BJ (cell line): ENCODE results near the gene SAMD14. TPM values are rescaled to one million over a fixed set of nuclear protein-coding genes. Genes with fewer than 3 reads are reported as not detected.

Experiments
- CTCF ChIA-PET: fragments of 350-600 bp; formaldehyde crosslinking; extraction: SDS; loops from one replicate; lab custom pipeline; 2021; ENCODE audit warnings: antibody characterized with exemption, inconsistent platforms; lab: Yijun Ruan, JAX
- POLR2A ChIA-PET: fragments of 300-600 bp; sonication (Branson Sonifier 250); formaldehyde crosslinking; extraction: SDS; loops from one replicate; lab custom pipeline; 2021; ENCODE audit warnings: antibody characterized with exemption; lab: Charles Lee
- DNase-seq: peaks from one replicate; pipeline ENCODE4 v3.0.0-alpha.2; 2011; ENCODE audit warnings: low read depth
- H3K27me3 ChIP-seq: 2 replicates; pipeline ENCODE4 v1.6.0; 2011; ENCODE audit warnings: low read length; ENCODE audit not compliant: control insufficient read depth, insufficient read depth
- H3K36me3 ChIP-seq: 2 replicates; pipeline ENCODE4 v1.5.1; 2011; ENCODE audit warnings: low read length; ENCODE audit not compliant: control insufficient read depth, insufficient read depth
- H3K4me3 ChIP-seq: 2 replicates; pipeline ENCODE4 v1.5.1; 2011; ENCODE audit warnings: low read depth, mild to moderate bottlenecking, control low read depth, low read length
- polyA plus RNA-seq: library from polyadenylated mRNA; depleted of rRNA; stranded (reverse); fragments of >200 nt; gene quantifications from 2 replicates; pipeline ENCODE4 v1.2.3, GENCODE V29; 2011
- TF ChIP-seq, protein P1 (sequence below): IDR thresholded peaks from 2 replicates; pipeline ENCODE4 v1.5.1; 2011; ENCODE audit warnings: low read depth, mild to moderate bottlenecking, control low read depth, inconsistent platforms, low read length, moderate library complexity; ENCODE audit not compliant: insufficient read depth

The SAMD14 gene
- polyA plus RNA-seq, 1 experiment = 5.3 TPM

DNA sequence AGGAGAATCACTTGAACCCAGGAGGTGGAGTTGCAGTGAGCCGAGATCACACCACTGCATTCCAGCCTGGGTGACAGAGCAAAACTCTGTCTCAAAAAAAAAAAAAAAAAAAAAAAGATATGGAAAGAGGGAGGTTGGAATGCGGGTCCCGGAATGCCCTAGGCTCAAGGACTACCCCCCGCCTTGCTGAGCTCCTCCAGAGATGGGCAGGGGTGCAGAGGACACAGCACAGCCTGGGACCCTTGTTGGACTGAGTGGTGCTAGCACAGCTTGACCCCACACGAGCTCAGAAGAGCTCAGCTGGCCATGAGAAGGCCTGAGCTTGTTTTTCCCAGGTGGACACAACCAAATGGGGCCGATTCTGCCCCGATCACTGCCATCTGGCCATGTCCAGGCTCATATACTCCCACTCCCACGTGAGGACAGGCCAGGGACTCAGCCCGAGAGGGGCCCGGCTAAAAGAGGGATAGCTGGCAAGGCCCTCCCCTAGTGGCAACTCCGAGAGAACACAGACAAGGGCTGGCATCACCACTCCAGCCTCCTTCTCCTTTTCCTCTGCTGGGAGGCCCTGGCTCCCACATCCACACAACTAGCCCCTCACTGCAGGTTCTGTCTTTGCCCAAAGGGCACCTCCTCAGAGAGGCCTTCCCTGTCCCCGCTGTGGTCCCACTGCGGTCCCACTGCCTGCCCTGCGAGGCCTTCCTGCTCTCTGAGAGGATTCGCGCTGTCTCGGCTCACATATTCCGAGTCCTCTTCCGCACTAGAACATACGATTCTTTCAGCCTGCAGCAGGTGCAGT, 46.8 kb upstream of the SAMD14 start:
- CTCF ChIA-PET = interaction anchor here (0.6 to 4.0 kb wide), 11 partner anchors 7 to 139 kb away, joined by 3 to 112 read pairs (median 16); partner anchors contain the start of genes COL1A1 and TMEM92
- TF ChIP-seq, protein P1, sequence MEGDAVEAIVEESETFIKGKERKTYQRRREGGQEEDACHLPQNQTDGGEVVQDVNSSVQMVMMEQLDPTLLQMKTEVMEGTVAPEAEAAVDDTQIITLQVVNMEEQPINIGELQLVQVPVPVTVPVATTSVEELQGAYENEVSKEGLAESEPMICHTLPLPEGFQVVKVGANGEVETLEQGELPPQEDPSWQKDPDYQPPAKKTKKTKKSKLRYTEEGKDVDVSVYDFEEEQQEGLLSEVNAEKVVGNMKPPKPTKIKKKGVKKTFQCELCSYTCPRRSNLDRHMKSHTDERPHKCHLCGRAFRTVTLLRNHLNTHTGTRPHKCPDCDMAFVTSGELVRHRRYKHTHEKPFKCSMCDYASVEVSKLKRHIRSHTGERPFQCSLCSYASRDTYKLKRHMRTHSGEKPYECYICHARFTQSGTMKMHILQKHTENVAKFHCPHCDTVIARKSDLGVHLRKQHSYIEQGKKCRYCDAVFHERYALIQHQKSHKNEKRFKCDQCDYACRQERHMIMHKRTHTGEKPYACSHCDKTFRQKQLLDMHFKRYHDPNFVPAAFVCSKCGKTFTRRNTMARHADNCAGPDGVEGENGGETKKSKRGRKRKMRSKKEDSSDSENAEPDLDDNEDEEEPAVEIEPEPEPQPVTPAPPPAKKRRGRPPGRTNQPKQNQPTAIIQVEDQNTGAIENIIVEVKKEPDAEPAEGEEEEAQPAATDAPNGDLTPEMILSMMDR = no peak
- Histone ChIP-seq H3K27me3 (no peaks in the 10 kb centered on the region), H3K4me3 (no peak overlapping the region), H3K36me3 (peaks cover 4% of the 10 kb centered on the region; the same call in 1 of the 2 replicates)
- POLR2A ChIA-PET = interaction anchor here (0.5 to 3.4 kb wide), 4 partner anchors 21 to 34 kb away, joined by 4 to 34 read pairs (median 4); partner anchors contain the start of gene COL1A1
- DNase-seq = no peak

DNA sequence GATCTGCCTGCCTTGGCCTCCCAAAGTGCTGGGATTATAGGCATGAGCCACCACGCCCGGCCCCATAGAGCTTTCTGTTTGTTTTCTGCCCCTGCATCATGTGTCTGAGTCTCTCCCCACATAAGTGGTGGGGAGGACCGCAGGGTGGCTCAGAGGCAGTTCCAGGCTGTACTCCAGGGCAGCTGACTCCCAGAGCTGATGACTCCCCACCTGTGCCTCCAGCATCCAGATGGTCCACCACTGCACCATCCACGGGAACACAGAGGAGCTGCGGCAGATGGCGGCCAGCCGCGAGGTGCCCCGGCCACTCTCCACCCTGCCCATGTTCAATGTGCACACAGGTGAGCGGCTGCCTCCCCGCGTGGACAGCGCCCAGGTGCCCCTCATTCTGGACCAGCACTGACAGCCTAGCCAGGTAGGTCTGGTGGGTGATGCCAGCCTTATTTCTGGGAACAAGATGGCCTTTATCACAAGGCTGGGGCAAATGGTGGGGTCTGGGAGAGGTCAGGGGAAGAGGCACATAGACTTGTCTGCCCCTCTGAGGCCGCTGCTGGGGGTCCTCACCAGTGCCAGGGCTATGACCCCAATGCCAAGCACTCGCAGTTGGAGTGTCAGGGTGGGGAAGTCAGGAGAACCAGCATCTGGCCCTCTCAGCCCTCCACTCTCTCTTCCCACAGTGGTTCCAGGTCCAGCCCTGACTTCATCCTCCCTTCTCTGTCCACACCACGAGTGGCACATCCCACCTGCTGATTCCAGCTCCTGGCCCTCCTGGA, 45.3 kb upstream of the SAMD14 start:
- ChIA-PET CTCF (interaction anchor here (1.0 to 8.5 kb wide), 4 partner anchors 14 to 99 kb away, joined by 3 to 146 read pairs (median 58); partner anchors contain the start of genes PPP1R9B and TMEM92), POLR2A (no interaction called here)
- no peak for DNase-seq
- TF ChIP-seq, protein P1 = no peak
- H3K36me3 ChIP-seq = peaks cover 4% of the 10 kb centered on the region; the same call in 1 of the 2 replicates
- H3K27me3 ChIP-seq = no peaks in the 10 kb centered on the region
- no peak overlapping the region for H3K4me3 ChIP-seq

DNA sequence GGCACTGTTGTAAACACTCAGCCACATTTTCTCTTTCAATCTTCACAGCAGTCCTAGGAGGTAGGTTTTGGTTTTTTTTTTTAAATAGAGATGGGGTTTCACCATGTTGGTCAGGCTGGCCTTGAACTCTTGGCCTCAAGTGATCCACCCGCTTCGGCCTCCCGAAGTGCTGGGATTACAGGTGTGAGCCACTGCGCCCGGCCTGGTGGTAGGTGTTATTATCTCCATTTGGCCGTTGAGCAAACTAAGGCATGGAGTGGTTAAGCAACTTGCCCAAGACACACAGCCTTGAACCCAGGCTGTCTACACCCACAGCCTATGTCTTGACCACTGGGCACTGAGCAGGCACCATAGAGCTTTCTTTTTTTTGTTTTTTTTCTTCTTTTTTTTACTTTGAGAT, 44.5 kb upstream of the SAMD14 start:
- POLR2A ChIA-PET = no interaction called here
- CTCF ChIA-PET = interaction anchor here (0.7 to 8.5 kb wide), 4 partner anchors 13 to 119 kb away, joined by 3 to 146 read pairs (median 4); partner anchors contain the start of gene TMEM92
- H3K36me3 ChIP-seq = peaks cover 4% of the 10 kb centered on the region; the same call in 1 of the 2 replicates
- TF ChIP-seq, protein P1 = no peak
- no peak for DNase-seq
- H3K27me3 ChIP-seq = no peaks in the 10 kb centered on the region
- H3K4me3 ChIP-seq = no peak overlapping the region

DNA sequence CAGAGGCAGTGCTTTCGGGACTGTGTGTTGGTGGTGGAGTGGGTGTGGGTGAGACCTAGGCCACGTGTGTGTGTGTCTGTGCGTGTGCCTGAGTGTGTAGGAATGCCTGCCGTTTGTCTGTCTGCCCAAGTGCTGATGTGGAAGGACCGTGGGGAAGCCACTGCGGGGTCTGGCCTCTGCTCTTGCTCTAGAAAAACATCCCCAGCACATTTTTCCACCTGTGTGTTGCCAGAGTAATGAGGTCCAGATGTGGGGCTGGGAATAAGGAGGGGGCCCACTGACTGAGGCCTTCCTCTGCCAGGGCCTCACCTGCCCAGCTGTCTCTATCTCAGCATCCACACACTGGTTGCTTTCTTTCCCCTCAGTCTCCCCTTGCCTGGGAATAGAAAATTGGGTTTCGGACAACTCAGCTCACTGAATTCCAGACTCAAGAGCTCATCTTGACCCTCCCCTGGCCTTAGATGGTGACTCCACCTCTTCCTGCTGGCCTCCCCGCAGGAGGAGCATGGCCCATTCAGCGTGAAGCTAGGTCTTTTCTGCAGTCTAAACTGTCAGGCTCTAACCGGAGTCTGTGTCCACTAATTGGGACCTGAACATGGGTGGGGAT, 43.5 kb upstream of the SAMD14 start:
- CTCF ChIA-PET = interaction anchor here (0.7 to 8.5 kb wide), 11 partner anchors 12 to 125 kb away, joined by 3 to 146 read pairs (median 5); partner anchors contain the start of gene TMEM92
- peak; percentile 78 for DNase-seq

More for the DNA sequence above, 43.5 kb upstream of the SAMD14 start:
- POLR2A ChIA-PET = interaction anchor here (0.5 to 1.3 kb wide), 9 partner anchors 8 to 125 kb away, joined by 3 to 13 read pairs (median 3); partner anchors contain the start of gene COL1A1
- Histone ChIP-seq H3K36me3 (peaks cover 4% of the 10 kb centered on the region; the same call in 1 of the 2 replicates), H3K27me3 (no peaks in the 10 kb centered on the region), H3K4me3 (no peak overlapping the region)
- TF ChIP-seq, protein P1 = no peak
